Nephron progenitor cell (in vitro differentiated cells): ENCODE results near the gene GLOD4.
"Not testable (repeated sequence)": the region's sequence is repeated elsewhere in the genome, so short reads cannot be mapped to it uniquely, and the experiment has no call there.

Experiments used
- DNase-seq: peaks from one replicate; pipeline ENCODE4 v3.0.0; 2021
- H3K27ac Mint-ChIP-seq: 2 replicates; pipeline ENCODE4 v1.8.0; 2021; ENCODE audit warnings: mild to moderate bottlenecking, moderate library complexity, mixed read lengths
- H3K27me3 Mint-ChIP-seq: 2 replicates; pipeline ENCODE4 v1.8.0; 2021; ENCODE audit warnings: mild to moderate bottlenecking, low read depth, mixed read lengths; ENCODE audit not compliant: poor library complexity
- H3K36me3 Mint-ChIP-seq: 2 replicates; pipeline ENCODE4 v1.8.0; 2021; ENCODE audit warnings: low read depth, mixed read lengths
- H3K4me1 Mint-ChIP-seq: 2 replicates; pipeline ENCODE4 v1.8.0; 2021; ENCODE audit warnings: mixed read lengths
- H3K4me3 Mint-ChIP-seq: 2 replicates; pipeline ENCODE4 v1.8.0; 2021; ENCODE audit warnings: mild to moderate bottlenecking, moderate library complexity, mixed read lengths
- H3K9me3 Mint-ChIP-seq: 2 replicates; pipeline ENCODE4 v1.8.0; 2021; ENCODE audit warnings: mild to moderate bottlenecking, moderate library complexity, mixed read lengths
- CTCF ChIP-seq: fragments of 200-600 bp; sonication (generic); IDR thresholded peaks from 2 replicates; pipeline ENCODE4 v1.5.0; 2021; ENCODE audit warnings: antibody characterized with exemption

Gene GLOD4

DNA sequence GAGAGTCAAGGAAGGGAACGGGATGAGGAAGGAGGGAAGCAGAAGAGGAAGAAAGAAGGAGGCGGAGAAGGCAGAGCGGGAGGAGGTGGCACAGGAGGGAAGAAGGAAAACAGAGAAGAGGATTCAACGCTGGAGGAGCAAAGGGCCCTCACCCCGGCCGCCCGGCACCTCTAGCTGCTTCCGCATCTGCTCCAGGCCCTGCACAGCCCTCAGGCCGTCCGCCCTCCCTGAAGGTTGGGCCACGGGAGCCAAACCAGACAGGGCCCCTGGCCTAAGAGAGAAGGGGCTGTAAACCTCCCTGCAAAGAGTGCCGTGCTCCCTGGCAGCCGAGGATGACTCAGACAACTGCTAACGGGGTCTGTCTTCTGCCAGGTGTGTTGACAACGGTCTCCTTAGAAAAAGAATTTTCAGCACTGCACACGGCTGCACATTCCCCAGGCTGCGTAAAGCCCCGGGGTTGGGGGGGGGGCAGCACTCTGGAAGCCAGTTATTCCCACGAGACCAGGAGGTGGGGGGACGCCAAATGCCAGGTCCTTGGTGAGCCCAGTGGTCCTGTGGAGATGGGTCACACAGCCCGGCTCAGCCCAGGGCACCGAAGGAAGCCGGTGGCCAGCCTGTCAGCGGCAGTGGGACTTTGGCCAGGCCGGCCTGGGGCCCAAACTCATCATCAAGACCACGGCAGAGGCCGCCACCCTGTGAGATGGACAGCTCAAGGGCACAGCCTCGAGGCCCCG lies 29.1 kb upstream of the GLOD4 start:
- peak overlapping the region; percentile 44 for H3K27ac Mint-ChIP-seq
- no peaks in the 10 kb centered on the region for H3K9me3 Mint-ChIP-seq
- H3K4me1 Mint-ChIP-seq = peaks cover 22% of the 10 kb centered on the region
- no peaks in the 10 kb centered on the region for H3K27me3 Mint-ChIP-seq
- DNase-seq = no peak
- no peak for TF ChIP-seq CTCF
- no peak overlapping the region for H3K4me3 Mint-ChIP-seq
- peaks cover 49% of the 10 kb centered on the region for H3K36me3 Mint-ChIP-seq

DNA sequence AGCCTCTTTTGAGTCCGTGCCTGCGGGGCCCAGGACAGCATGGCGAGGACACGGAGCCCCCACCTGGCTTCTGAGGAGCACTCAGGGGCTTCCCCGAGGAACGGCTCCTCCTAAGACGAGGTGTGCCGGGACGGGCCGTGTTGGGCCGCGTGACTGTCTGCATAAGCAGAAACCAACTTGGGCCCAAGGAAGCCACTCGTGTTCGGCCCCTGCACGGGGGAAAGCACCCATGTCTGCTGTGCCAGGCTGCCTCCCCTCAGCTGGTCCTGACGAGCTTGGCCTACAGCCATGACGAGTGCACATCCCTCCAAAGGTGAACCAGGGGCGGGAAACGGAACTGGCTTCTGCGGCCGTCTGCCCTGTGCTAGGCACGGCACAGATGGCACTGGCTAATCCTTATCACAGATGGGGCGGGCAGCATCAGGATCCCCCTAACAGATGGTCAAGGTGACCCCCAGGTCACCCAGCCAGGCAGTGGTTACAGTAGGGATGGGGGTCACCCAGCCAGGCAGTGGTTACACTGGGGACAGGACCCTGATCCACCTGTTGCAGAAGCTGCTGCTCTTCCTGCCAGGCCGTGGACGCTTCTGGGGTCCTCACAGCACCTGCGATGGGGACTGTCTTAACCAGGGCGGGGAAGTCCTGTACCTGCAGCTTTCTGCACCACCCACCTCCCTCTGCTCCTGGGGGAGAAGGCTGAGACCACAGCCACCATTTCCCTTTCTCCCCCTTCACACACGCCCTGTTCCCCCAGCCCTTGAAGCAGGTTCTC lies 25.6 kb upstream of the GLOD4 start:
- DNase-seq = no peak
- Mint-ChIP-seq H3K27ac (no peak overlapping the region), H3K27me3 (no peaks in the 10 kb centered on the region), H3K9me3 (no peaks in the 10 kb centered on the region), H3K4me3 (no peak overlapping the region), H3K36me3 (peaks cover 27% of the 10 kb centered on the region), H3K4me1 (peaks cover 39% of the 10 kb centered on the region)
- TF ChIP-seq CTCF = no peak

DNA sequence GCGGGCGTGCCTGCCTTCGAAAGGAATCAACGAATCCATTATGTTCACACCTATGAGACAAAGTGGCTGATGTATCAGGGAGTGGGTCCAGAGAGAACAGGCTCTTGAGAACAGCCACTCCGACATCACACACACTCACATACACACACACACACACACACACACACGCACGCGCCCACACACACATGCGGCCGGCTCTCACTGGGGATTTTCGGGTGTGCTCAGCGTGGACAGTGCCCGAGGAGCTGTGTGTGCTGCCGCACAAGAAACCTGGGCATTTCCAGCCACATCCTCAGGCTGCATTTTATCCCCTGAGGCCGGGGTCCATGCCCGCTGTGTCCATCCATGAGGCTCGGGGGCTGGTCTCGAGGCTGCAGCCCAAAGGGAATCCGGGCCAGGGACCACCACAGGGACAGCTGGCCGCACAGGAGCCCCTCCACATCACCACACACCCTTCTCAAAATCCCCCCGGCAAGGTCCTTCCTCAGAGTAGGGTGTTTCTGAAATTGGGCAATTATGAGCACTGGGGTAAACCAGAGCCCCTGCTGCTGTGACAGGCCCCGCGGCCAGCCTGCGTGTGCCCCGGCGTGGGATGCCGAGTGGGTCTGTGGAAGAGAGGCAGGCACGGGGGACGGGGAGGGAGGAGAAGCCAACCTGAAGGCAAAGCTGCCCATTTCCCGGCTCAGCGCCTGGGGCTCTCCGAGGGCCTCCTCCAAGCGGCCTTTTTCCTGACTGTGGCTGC lies 24.9 kb upstream of the GLOD4 start:
- H3K9me3 Mint-ChIP-seq = no peaks in the 10 kb centered on the region
- no peak overlapping the region for H3K27ac Mint-ChIP-seq
- H3K36me3 Mint-ChIP-seq = peaks cover 21% of the 10 kb centered on the region
- peaks cover 35% of the 10 kb centered on the region for H3K4me1 Mint-ChIP-seq
- no peak overlapping the region for H3K4me3 Mint-ChIP-seq
- no peak for TF ChIP-seq CTCF
- no peaks in the 10 kb centered on the region for H3K27me3 Mint-ChIP-seq
- no peak for DNase-seq

DNA sequence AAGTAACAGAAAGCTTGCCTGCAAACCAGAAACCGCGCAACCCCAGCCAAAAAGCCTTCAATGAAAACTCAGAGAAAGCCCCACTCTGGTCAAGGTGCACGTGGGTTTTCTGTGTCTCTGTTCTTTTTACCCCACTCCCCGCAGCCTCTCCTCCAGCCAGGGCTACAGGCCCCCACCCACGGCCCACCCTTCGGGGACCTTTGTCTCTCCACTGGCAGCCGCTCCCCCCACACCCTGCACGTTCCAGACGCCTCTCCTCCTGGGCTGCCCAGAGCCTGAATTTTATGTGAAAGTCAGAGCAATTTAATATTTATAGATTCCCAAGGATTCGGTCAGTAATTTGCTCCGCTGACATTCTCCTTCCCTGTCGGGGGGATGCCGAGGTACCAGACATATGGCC lies 24.3 kb upstream of the GLOD4 start:
- Mint-ChIP-seq H3K4me3 (no peak overlapping the region), H3K27ac (no peak overlapping the region), H3K9me3 (no peaks in the 10 kb centered on the region), H3K36me3 (peaks cover 21% of the 10 kb centered on the region), H3K27me3 (no peaks in the 10 kb centered on the region), H3K4me1 (peaks cover 38% of the 10 kb centered on the region)
- DNase-seq = no peak
- TF ChIP-seq CTCF = no peak

- not testable (repeated sequence) for H3K27ac Mint-ChIP-seq, H3K9me3 Mint-ChIP-seq, DNase-seq, H3K4me3 Mint-ChIP-seq, H3K27me3 Mint-ChIP-seq
- peaks cover 38% of the 10 kb centered on the region for H3K4me1 Mint-ChIP-seq
- H3K36me3 Mint-ChIP-seq = peaks cover 23% of the 10 kb centered on the region
These were observed 23.8 kb upstream of the GLOD4 start for GRCh38 chr17:805886-806285.
